ENCODE data around the gene HIF3A.

DNA sequence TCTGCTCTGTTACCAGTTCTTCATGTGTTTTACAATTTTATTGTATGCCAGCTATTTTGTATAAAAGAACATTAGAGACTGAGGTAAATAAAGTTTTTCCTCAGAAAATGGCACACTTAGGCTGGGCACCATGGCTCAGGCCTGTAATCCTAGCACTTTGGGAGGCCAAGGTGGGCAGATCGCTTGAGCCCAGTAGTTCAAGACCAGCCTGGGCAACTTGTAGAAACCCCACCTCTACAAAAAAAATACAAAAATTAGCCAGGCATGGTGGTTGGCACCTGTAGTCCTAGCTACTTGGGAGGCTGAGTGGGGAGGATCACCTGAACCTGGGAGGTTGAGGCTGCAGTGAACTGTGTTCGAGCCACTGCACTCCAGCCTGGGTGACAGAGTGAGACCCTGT, 84.5 kb downstream of the HIF3A start:
- TF ChIP-seq, protein P1, sequence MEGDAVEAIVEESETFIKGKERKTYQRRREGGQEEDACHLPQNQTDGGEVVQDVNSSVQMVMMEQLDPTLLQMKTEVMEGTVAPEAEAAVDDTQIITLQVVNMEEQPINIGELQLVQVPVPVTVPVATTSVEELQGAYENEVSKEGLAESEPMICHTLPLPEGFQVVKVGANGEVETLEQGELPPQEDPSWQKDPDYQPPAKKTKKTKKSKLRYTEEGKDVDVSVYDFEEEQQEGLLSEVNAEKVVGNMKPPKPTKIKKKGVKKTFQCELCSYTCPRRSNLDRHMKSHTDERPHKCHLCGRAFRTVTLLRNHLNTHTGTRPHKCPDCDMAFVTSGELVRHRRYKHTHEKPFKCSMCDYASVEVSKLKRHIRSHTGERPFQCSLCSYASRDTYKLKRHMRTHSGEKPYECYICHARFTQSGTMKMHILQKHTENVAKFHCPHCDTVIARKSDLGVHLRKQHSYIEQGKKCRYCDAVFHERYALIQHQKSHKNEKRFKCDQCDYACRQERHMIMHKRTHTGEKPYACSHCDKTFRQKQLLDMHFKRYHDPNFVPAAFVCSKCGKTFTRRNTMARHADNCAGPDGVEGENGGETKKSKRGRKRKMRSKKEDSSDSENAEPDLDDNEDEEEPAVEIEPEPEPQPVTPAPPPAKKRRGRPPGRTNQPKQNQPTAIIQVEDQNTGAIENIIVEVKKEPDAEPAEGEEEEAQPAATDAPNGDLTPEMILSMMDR (IDR thresholded peaks at IDR 0.05): no peak
- no peak for TF ChIP-seq POLR2A (IDR thresholded peaks at IDR 0.05)
